CD4-positive, alpha-beta T cell treated with Interleukin-15 for 1 hour (primary cell): ENCODE measurements around the gene PRDM15.

Experiments
- DNase-seq: peaks from one replicate; pipeline ENCODE4 v3.0.0-alpha.2; 2020

PRDM15 gene

DNA sequence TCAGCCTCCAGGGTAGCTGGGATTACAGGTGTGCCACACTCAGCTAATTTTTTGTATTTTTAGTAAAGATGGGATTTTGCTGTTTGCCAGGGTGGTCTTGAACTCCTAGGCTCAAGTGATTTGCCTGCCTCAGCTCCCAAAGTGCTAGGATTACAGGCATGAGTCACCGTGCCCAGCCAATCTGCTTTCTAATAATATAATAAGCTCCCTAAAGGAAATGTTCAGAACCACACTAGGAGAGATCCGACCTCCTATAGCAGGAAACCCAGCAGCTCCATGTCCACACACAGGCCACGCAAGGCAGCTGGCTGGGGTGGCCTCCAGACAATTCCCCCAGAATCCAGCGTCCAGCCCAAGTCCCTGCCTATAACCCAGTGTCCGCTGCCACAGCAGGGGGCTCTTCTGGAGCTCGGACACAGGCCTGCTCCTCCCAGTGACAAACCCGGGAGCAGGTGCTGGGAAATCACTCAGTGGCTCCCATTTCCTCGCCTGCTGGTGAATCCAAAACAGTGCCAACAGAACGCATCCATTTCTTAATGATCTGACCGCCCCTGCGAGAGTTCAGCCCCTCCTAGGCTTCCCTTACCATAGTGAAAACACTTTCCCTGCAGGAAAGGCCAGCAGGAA lies 119.8 kb downstream of the PRDM15 start:
- no peak for DNase-seq

GRCh38 chr21:41758550-41758949 lies 120.6 kb downstream of the PRDM15 start:
- DNase-seq = no peak

- DNase-seq = no peak
Measured at GRCh38 chr21:41755934-41756773, 123.0 kb downstream of the PRDM15 start.

- no peak for DNase-seq
Measured at GRCh38 chr21:41755258-41755933, 123.7 kb downstream of the PRDM15 start.

GRCh38 chr21:41754479-41754891 lies 124.7 kb downstream of the PRDM15 start:
- no peak for DNase-seq

- DNase-seq = no peak
Measured at GRCh38 chr21:41753006-41753898, 125.9 kb downstream of the PRDM15 start.

DNA sequence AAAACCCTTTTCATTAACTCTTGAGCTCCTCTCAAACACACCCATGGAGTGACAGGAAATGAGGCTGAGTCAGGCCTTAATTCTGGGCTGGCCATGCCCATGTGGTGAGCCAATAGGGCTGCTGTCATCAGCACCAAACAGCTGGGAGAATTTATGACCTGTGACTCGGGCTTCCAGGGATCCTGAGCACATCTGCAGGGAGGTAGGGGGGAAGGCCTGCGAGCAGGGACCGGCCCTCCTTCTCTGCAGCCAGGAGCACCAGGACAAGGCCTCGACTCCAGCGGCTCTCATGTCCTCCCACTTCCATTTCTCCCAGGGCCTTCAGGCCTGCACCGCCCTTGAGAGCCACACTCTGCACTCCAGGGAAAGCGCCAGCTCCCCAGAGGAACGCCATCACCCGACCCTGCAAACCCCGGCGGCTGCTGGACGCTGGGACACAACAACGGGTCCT lies 126.9 kb downstream of the PRDM15 start:
- no peak for DNase-seq

DNA sequence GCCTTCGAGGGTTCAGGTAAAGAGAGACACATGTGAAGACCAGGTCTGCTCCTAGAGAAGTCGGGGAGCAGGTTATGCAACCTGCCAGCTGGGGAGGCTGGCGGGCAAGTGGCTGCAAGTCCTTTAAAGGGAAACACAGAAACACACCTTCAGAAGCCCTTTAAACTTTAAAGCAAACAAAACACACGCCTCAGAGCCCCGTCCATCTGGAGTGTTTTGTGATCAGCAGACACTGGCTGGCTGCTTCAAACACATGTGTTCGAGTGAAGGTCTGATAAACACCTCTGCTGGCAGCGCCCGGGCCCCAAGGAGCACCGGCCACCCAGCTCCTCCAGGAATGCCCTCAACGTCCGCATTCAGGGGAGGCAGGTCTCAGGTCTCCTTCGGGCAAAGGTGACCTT lies 127.5 kb downstream of the PRDM15 start:
- DNase-seq = no peak

GRCh38 chr21:41750532-41751151 lies 128.5 kb downstream of the PRDM15 start:
- DNase-seq = no peak

DNA sequence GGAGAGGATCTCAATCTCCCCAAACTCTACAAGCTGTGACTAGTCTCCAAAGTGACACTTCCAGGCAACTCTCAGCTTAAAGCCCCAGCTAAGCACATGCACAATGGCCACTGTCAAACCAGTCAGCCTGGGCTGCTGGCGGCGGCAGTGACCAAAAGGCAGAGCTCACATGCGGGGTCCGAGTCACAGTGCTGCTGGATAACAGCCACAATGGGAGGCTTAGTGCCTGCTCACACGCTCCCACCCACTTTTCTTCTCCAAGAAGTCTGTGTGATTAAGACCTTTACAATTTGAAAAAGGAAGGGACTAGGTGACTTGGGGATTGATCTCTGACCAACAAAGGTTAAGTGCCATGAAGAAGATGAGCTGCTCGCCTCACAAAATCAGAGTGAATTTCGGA lies 129.1 kb downstream of the PRDM15 start:
- DNase-seq = no peak

DNA sequence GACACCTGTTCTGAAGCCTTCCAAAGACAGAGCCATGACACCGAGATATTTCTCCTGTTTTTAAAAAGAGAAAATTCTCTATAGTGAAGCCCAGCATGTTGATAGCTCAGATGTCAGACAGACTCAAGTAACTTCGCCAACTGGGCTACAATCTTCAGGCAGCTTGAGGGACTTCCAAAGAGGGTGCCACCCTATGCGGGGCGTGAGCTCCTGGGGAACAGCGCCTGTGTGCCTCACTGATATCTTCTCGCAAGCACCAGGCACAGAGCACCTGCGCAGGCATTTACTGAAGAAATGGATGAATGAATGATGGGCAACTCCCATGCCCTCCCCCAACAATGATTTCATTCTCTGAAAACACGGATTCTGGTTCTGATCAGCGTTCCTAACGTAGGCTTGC lies 129.9 kb downstream of the PRDM15 start:
- no peak for DNase-seq
